Erythroblast (primary cell): Measurements from ENCODE around the gene GCSAML.

Source experiments
- GATA1 ChIP-seq: IDR thresholded peaks from 2 replicates; pipeline ENCODE4 v1.6.1; 2011; ENCODE audit warnings: low read depth, mild to moderate bottlenecking, control low read depth, low read length, moderate library complexity
- POLR2A ChIP-seq: IDR thresholded peaks from 2 replicates; pipeline ENCODE4 v1.6.1; 2011; ENCODE audit warnings: mild to moderate bottlenecking, low read length

DNA sequence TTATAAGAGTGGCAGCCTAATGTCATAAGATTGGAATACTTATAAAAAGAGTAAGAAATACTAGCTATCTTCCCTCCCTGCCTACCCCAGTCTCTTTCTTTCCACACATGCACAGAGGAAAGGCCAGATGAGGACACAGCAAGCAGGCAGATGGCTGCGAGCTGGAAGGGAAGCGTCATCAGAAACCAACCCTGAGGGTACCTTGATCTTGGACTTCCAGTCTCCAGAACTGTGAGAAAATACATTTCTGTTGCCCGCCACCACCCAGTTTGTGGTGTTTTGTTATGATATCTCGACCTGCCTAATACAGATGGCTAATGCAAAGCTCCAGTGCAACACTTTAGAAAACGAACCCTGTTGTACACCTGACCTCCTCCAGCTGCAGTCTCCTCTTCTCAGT is 10.4 kb upstream of the GCSAML start:
- TF ChIP-seq POLR2A (no peak), GATA1 (no peak)
